H9 (cell line): ENCODE measurements around the gene INMT. TPM values are rescaled to one million over a fixed set of nuclear protein-coding genes. Genes with fewer than 3 reads are reported as not detected.

Experiments used
- DNase-seq: peaks from one replicate; pipeline ENCODE4 v3.0.0-alpha.2; 2017
- H2AFZ ChIP-seq: one replicate; pipeline ENCODE4 v1.6.1; 2013; ENCODE audit warnings: mild to moderate bottlenecking, low read length, control low read depth, moderate library complexity
- H2AK5ac ChIP-seq: 2 replicates; pipeline ENCODE4 v1.6.1; 2013; ENCODE audit warnings: low read length, control low read depth, mixed read lengths; ENCODE audit not compliant: insufficient read length
- H2BK120ac ChIP-seq: one replicate; pipeline ENCODE4 v1.6.1; 2013; ENCODE audit warnings: low read depth, mild to moderate bottlenecking, low read length, control low read depth, inconsistent platforms; ENCODE audit not compliant: poor library complexity, severe bottlenecking
- H2BK12ac ChIP-seq: 2 replicates; pipeline ENCODE4 v1.6.1; 2013; ENCODE audit warnings: low read length, control low read depth, mixed read lengths, low read depth; ENCODE audit not compliant: insufficient read length
- H2BK15ac ChIP-seq: 2 replicates; pipeline ENCODE4 v1.6.1; 2013; ENCODE audit warnings: low read depth, low read length, control low read depth
- H2BK20ac ChIP-seq: one replicate; pipeline ENCODE4 v1.6.1; 2013; ENCODE audit warnings: low read depth, mild to moderate bottlenecking, low read length, control low read depth, inconsistent platforms; ENCODE audit not compliant: poor library complexity, severe bottlenecking
- H2BK5ac ChIP-seq: 2 replicates; pipeline ENCODE4 v1.6.1; 2013; ENCODE audit warnings: low read length, control low read depth, mixed read lengths; ENCODE audit not compliant: insufficient read length
- H3K14ac ChIP-seq: 2 replicates; pipeline ENCODE4 v1.6.1; 2013; ENCODE audit warnings: low read length, control low read depth; ENCODE audit not compliant: insufficient read depth
- H3K18ac ChIP-seq: 2 replicates; pipeline ENCODE4 v1.6.1; 2013; ENCODE audit warnings: low read depth, mild to moderate bottlenecking, mixed read lengths, low read length, control low read depth; ENCODE audit not compliant: insufficient read length
- H3K23ac ChIP-seq: 2 replicates; pipeline ENCODE4 v1.6.1; 2013; ENCODE audit warnings: low read length, control low read depth, mixed read lengths, low read depth; ENCODE audit not compliant: insufficient read length
- H3K23me2 ChIP-seq: 2 replicates; pipeline ENCODE4 v1.6.1; 2013; ENCODE audit warnings: low read depth, mild to moderate bottlenecking, mixed read lengths, low read length, control low read depth; ENCODE audit not compliant: insufficient read length, poor library complexity, severe bottlenecking
- H3K27ac ChIP-seq: 2 replicates; pipeline ENCODE4 v1.5.1; 2013; ENCODE audit warnings: low read length, control low read depth, mixed read lengths, low read depth; ENCODE audit not compliant: insufficient read length
- H3K27me3 ChIP-seq: 2 replicates; pipeline ENCODE4 v1.6.1; 2013; ENCODE audit warnings: low read length, control low read depth, inconsistent platforms; ENCODE audit not compliant: insufficient read depth
- H3K4ac ChIP-seq: 2 replicates; pipeline ENCODE4 v1.6.1; 2013; ENCODE audit warnings: low read depth, mild to moderate bottlenecking, control low read depth, inconsistent platforms, low read length, moderate library complexity
- H3K4me1 ChIP-seq: 2 replicates; pipeline ENCODE4 v1.6.1; 2013; ENCODE audit warnings: low read length, control low read depth, inconsistent platforms; ENCODE audit not compliant: insufficient read depth
- H3K4me2 ChIP-seq: 2 replicates; pipeline ENCODE4 v1.6.1; 2013; ENCODE audit warnings: low read length, control low read depth, mixed read lengths; ENCODE audit not compliant: insufficient read length, insufficient read depth
- H3K56ac ChIP-seq: 2 replicates; pipeline ENCODE4 v1.6.1; 2013; ENCODE audit warnings: low read depth, mild to moderate bottlenecking, mixed read lengths, low read length, control low read depth; ENCODE audit not compliant: insufficient read length
- H3K79me1 ChIP-seq: 2 replicates; pipeline ENCODE4 v1.6.1; 2013; ENCODE audit warnings: low read depth, mild to moderate bottlenecking, moderate library complexity, low read length, control low read depth, inconsistent platforms; ENCODE audit not compliant: insufficient read depth, poor library complexity, severe bottlenecking
- H3K79me2 ChIP-seq: 2 replicates; pipeline ENCODE4 v1.6.1; 2013; ENCODE audit warnings: low read length, control low read depth, inconsistent platforms; ENCODE audit not compliant: insufficient read depth
- H3K9ac ChIP-seq: 2 replicates; pipeline ENCODE4 v1.6.1; 2013; ENCODE audit warnings: low read length, control low read depth, mixed read lengths; ENCODE audit not compliant: insufficient read length; ENCODE audit errors: extremely low read depth
- H3K9me3 ChIP-seq: one replicate; pipeline ENCODE4 v1.6.1; 2013; ENCODE audit warnings: low read depth, low read length, inconsistent platforms; ENCODE audit not compliant: control insufficient read depth
- H3T11ph ChIP-seq: one replicate; pipeline ENCODE4 v1.6.1; 2013; ENCODE audit warnings: mild to moderate bottlenecking, low read length, control low read depth, inconsistent platforms
- H4K20me1 ChIP-seq: one replicate; pipeline ENCODE4 v1.6.1; 2013; ENCODE audit not compliant: control insufficient read depth, insufficient read length, insufficient read depth
- H4K5ac ChIP-seq: 2 replicates; pipeline ENCODE4 v1.6.1; 2013; ENCODE audit warnings: low read depth, mild to moderate bottlenecking, mixed read lengths, low read length, control low read depth; ENCODE audit not compliant: insufficient read length
- H4K8ac ChIP-seq: replicated peaks from 2 replicates; pipeline ENCODE4 v1.6.1; 2013; ENCODE audit warnings: low read length, control low read depth, mixed read lengths, low read depth; ENCODE audit not compliant: insufficient read length
- H4K91ac ChIP-seq: 2 replicates; pipeline ENCODE4 v1.6.1; 2013; ENCODE audit warnings: low read depth, mild to moderate bottlenecking, moderate library complexity, mixed read lengths, low read length, control low read depth; ENCODE audit not compliant: insufficient read length
- H3K27ac Mint-ChIP-seq, 3 experiments: 2 replicates in 2 of 3; 3 replicates in 1 of 3; pipeline ENCODE4 v1.8.0; 2020 to 2021; ENCODE audit warnings: mixed read lengths in 3 of 3, mild to moderate bottlenecking in 1 of 3, moderate library complexity in 1 of 3
- H3K27me3 Mint-ChIP-seq: 2 replicates; pipeline ENCODE4 v1.8.0; 2021; ENCODE audit warnings: low read depth, mild to moderate bottlenecking, moderate library complexity, mixed read lengths
- H3K36me3 Mint-ChIP-seq, 3 experiments: 2 replicates in 2 of 3; 3 replicates in 1 of 3; pipeline ENCODE4 v1.8.0; 2020 to 2021; ENCODE audit warnings: low read depth in 3 of 3, mixed read lengths in 3 of 3; ENCODE audit not compliant: insufficient read depth in 1 of 3
- H3K4me1 Mint-ChIP-seq, 2 experiments: 2 replicates each; pipeline ENCODE4 v1.8.0; 2020; ENCODE audit warnings: mixed read lengths in 2 of 2
- H3K4me3 Mint-ChIP-seq, 2 experiments: 2 replicates in 1 of 2; 3 replicates in 1 of 2; pipeline ENCODE4 v1.8.0; 2020 to 2021; ENCODE audit warnings: mild to moderate bottlenecking in 2 of 2, mixed read lengths in 2 of 2, moderate library complexity in 1 of 2
- H3K9me3 Mint-ChIP-seq, 2 experiments: 2 replicates in 1 of 2; 3 replicates in 1 of 2; pipeline ENCODE4 v1.8.0; 2020; ENCODE audit warnings: mild to moderate bottlenecking in 2 of 2, mixed read lengths in 2 of 2, moderate library complexity in 1 of 2
- CTCF ChIP-seq: fragments of 200-600 bp; sonication (generic); conservative IDR thresholded peaks from 3 replicates; pipeline ENCODE4 v1.8.0; 2021; ENCODE audit warnings: antibody characterized with exemption, mild to moderate bottlenecking
- WGBS: extraction: QIAGEN DNeasy Blood & Tissue Kit; methylation state at CpG from one replicate; pipeline ENCODE4 v1.1.7; 2013; ENCODE audit warnings: missing lambda C conversion rate, low lambda C conversion rate, mixed read lengths; ENCODE audit not compliant: insufficient read length; ENCODE audit errors: extremely low coverage; 5-methylcytosine and 5-hydroxymethylcytosine counted together
- total RNA-seq: library from RNA; stranded (reverse); gene quantifications from 2 replicates; pipeline ENCODE4 v1.2.1, GENCODE V29; 2021

INMT gene
- total RNA-seq, 1 experiment from 2014 or later: 0.70 TPM

- H2BK5ac ChIP-seq: no peak overlapping the region
- H3K4me2 ChIP-seq: no peak overlapping the region
- no peak overlapping the region for H3K27ac ChIP-seq
- no peak overlapping the region for H4K5ac ChIP-seq
- H3K27me3 ChIP-seq: no peaks in the 10 kb centered on the region
- H3K4me1 ChIP-seq: no peaks in the 10 kb centered on the region
- H3K14ac ChIP-seq: no peak overlapping the region
- H3K4ac ChIP-seq: no peak overlapping the region
- TF ChIP-seq CTCF: no peak
- H3K56ac ChIP-seq: no peak overlapping the region
- no CpG with 5 or more reads among the region's 3 CpGs for WGBS
- H3K9ac ChIP-seq: no peak overlapping the region
- Mint-ChIP-seq H3K27ac (no peak overlapping the region; a peak in 1 of 7 replicates), H3K27me3 (peaks cover 4% of the 10 kb centered on the region), H3K4me1 (peaks cover 0 to 3% of the 10 kb centered on the region in 2 experiments; a peak in 1 of 4 replicates), H3K9me3 (peaks cover 3 to 6% of the 10 kb centered on the region in 2 experiments; a peak in 3 of 5 replicates), H3K4me3 (no peak overlapping the region), H3K36me3 (peaks cover 10 to 12% (median 12%) of the 10 kb centered on the region in 3 experiments)
- no peaks in the 10 kb centered on the region for H4K20me1 ChIP-seq
- H2BK20ac ChIP-seq: no peak overlapping the region
- H3K79me2 ChIP-seq: no peaks in the 10 kb centered on the region
- H3K23me2 ChIP-seq: no peaks in the 10 kb centered on the region
- H2BK120ac ChIP-seq: no peak overlapping the region
- H3K18ac ChIP-seq: no peak overlapping the region
- no peaks in the 10 kb centered on the region for H3K9me3 ChIP-seq
- no peak overlapping the region for H2AFZ ChIP-seq
- H2BK15ac ChIP-seq: no peak overlapping the region
- DNase-seq: no peak
- H3K23ac ChIP-seq: no peak overlapping the region
- no peak overlapping the region for H2BK12ac ChIP-seq
- H2AK5ac ChIP-seq: no peak overlapping the region
- H3T11ph ChIP-seq: no peak overlapping the region
- no peaks in the 10 kb centered on the region for H3K79me1 ChIP-seq
- no peak overlapping the region for H4K8ac ChIP-seq
- no peak overlapping the region for H4K91ac ChIP-seq
Measured at GRCh38 chr7:30804078-30804661, 52.2 kb downstream of the INMT start.
